Neuronal stem cell (in vitro differentiated cells): Measurements from ENCODE around the gene AGFG2.
"Not testable (repeated sequence)": the region's sequence is repeated elsewhere in the genome, so short reads cannot be mapped to it uniquely, and the experiment has no call there.

ENCODE experiments used
- DNase-seq: peaks from one replicate; pipeline ENCODE4 v3.0.0-alpha.2; 2013; ENCODE audit warnings: low spot score
- H2AFZ ChIP-seq: one replicate; pipeline ENCODE4 v1.6.1; 2013; ENCODE audit warnings: mild to moderate bottlenecking, low read length, inconsistent platforms
- H2AK5ac ChIP-seq: 2 replicates; pipeline ENCODE4 v1.6.1; 2013; ENCODE audit warnings: low read depth, mild to moderate bottlenecking, inconsistent platforms, low read length, moderate library complexity, mixed read lengths
- H2BK120ac ChIP-seq: 2 replicates; pipeline ENCODE4 v1.6.1; 2013; ENCODE audit warnings: low read depth, mild to moderate bottlenecking, inconsistent platforms, low read length, moderate library complexity, mixed read lengths
- H2BK12ac ChIP-seq: one replicate; pipeline ENCODE4 v1.6.1; 2013; ENCODE audit warnings: low read length, inconsistent platforms
- H2BK15ac ChIP-seq: 2 replicates; pipeline ENCODE4 v1.6.1; 2013; ENCODE audit warnings: mild to moderate bottlenecking, low read length, inconsistent platforms, mixed read lengths
- H2BK5ac ChIP-seq: one replicate; pipeline ENCODE4 v1.6.1; 2013; ENCODE audit warnings: inconsistent platforms, mild to moderate bottlenecking, low read length, moderate library complexity
- H3K14ac ChIP-seq: one replicate; pipeline ENCODE4 v1.6.1; 2013; ENCODE audit warnings: low read length, inconsistent platforms
- H3K18ac ChIP-seq: 2 replicates; pipeline ENCODE4 v1.6.1; 2013; ENCODE audit warnings: low read length, inconsistent platforms
- H3K23ac ChIP-seq: 2 replicates; pipeline ENCODE4 v1.6.1; 2013; ENCODE audit warnings: low read depth, mild to moderate bottlenecking, mixed read lengths, low read length, inconsistent platforms; ENCODE audit not compliant: poor library complexity
- H3K27ac ChIP-seq: replicated peaks from 3 replicates; pipeline ENCODE4 v1.5.1; 2013; ENCODE audit warnings: low read length, inconsistent platforms
- H3K27me3 ChIP-seq, 3 experiments: 2 replicates each; pipeline ENCODE4 v1.6.1; 2013; ENCODE audit warnings: low read length in 3 of 3, mild to moderate bottlenecking in 2 of 3, inconsistent platforms in 1 of 3, low read depth in 1 of 3, mixed read lengths in 1 of 3, moderate library complexity in 1 of 3; ENCODE audit not compliant: control insufficient read depth in 3 of 3, insufficient read depth in 3 of 3
- H3K36me3 ChIP-seq, 2 donors: replicated peaks in 1 of 2; 2 replicates each; pipeline ENCODE4 v1.6.1; 2013; ENCODE audit warnings: low read length in 2 of 2; ENCODE audit not compliant: control insufficient read depth in 2 of 2, insufficient read depth in 2 of 2
- H3K4ac ChIP-seq: 2 replicates; pipeline ENCODE4 v1.6.1; 2013; ENCODE audit warnings: inconsistent platforms, mild to moderate bottlenecking, low read length, moderate library complexity
- H3K4me1 ChIP-seq, 2 donors: 1 replicate in 1 of 2; 2 replicates in 1 of 2; pipeline ENCODE4 v1.6.1; 2013; ENCODE audit warnings: low read length in 2 of 2, low read depth in 1 of 2; ENCODE audit not compliant: control insufficient read depth in 2 of 2, insufficient read depth in 1 of 2
- H3K4me2 ChIP-seq: one replicate; pipeline ENCODE4 v1.6.1; 2013; ENCODE audit warnings: mild to moderate bottlenecking, low read length, inconsistent platforms; ENCODE audit not compliant: insufficient read depth, poor library complexity, severe bottlenecking
- H3K4me3 ChIP-seq, 2 donors: 2 replicates each; pipeline ENCODE4 v1.5.1; 2013; ENCODE audit warnings: low read length in 2 of 2, mild to moderate bottlenecking in 2 of 2, inconsistent platforms in 1 of 2, moderate library complexity in 1 of 2
- H3K79me1 ChIP-seq: one replicate; pipeline ENCODE4 v1.6.1; 2013; ENCODE audit warnings: low read depth, mild to moderate bottlenecking, inconsistent platforms, low read length, moderate library complexity
- H3K9ac ChIP-seq: one replicate; pipeline ENCODE4 v1.6.1; 2013; ENCODE audit warnings: mild to moderate bottlenecking, low read depth, low read length, inconsistent platforms; ENCODE audit not compliant: poor library complexity
- H3K9me3 ChIP-seq, 2 donors: replicated peaks in 1 of 2; 2 replicates each; pipeline versions ENCODE3 to v1.6.1; 2013; ENCODE audit warnings: low read length in 2 of 2, mild to moderate bottlenecking in 2 of 2, inconsistent platforms in 1 of 2, low read depth in 1 of 2, mixed read lengths in 1 of 2, moderate library complexity in 1 of 2; ENCODE audit not compliant: control insufficient read depth in 2 of 2, insufficient read depth in 1 of 2
- H4K8ac ChIP-seq: one replicate; pipeline ENCODE4 v1.6.1; 2013; ENCODE audit warnings: low read depth, mild to moderate bottlenecking, inconsistent platforms, low read length, moderate library complexity
- H4K91ac ChIP-seq: one replicate; pipeline ENCODE4 v1.6.1; 2013; ENCODE audit warnings: low read length, low read depth, mild to moderate bottlenecking, inconsistent platforms; ENCODE audit not compliant: poor library complexity
- WGBS, 2 donors: extraction: QIAGEN DNeasy Blood & Tissue Kit; methylation state at CpG; one replicate each; pipeline ENCODE4 v1.1.7; 2013; ENCODE audit warnings: missing lambda C conversion rate in 2 of 2, mixed read lengths in 1 of 2; ENCODE audit not compliant: insufficient read length in 2 of 2, insufficient replicate concordance in 1 of 2; ENCODE audit errors: extremely low coverage in 2 of 2; 5-methylcytosine and 5-hydroxymethylcytosine counted together

AGFG2 gene

GRCh38 chr7:100504031-100504430, 35.0 kb upstream of the AGFG2 start:
- H3K14ac ChIP-seq, H2AK5ac ChIP-seq, H3K27me3 ChIP-seq, H3K18ac ChIP-seq, H3K9ac ChIP-seq, H2BK120ac ChIP-seq, H3K36me3 ChIP-seq, H3K4me1 ChIP-seq, H3K23ac ChIP-seq, DNase-seq, H2BK12ac ChIP-seq, H3K4ac ChIP-seq, H4K8ac ChIP-seq, H3K4me3 ChIP-seq, H4K91ac ChIP-seq, H2BK5ac ChIP-seq, H3K4me2 ChIP-seq, H3K9me3 ChIP-seq, H3K27ac ChIP-seq, H2AFZ ChIP-seq, H3K79me1 ChIP-seq, H2BK15ac ChIP-seq: not testable (repeated sequence)
- no CpG with 5 or more reads among the region's 3 CpGs for WGBS, 2 donors

- Histone ChIP-seq H3K36me3 (no peaks in the 10 kb centered on the region), H2AK5ac (no peak overlapping the region), H4K91ac (no peak overlapping the region), H2BK12ac (no peak overlapping the region), H3K9ac (no peak overlapping the region), H3K27me3 (no peaks in the 10 kb centered on the region), H2BK15ac (no peak overlapping the region), H3K4me1 (peaks cover 0 to 3% of the 10 kb centered on the region in 2 donors), H3K23ac (no peak overlapping the region), H4K8ac (no peak overlapping the region), H3K27ac (no peak overlapping the region), H3K4me2 (no peak overlapping the region), H3K14ac (no peak overlapping the region), H3K4me3 (no peak overlapping the region), H3K18ac (no peak overlapping the region), H2AFZ (peak overlapping the region; percentile 46), H3K9me3 (no peaks in the 10 kb centered on the region), H2BK120ac (no peak overlapping the region), H3K4ac (no peak overlapping the region), H2BK5ac (no peak overlapping the region), H3K79me1 (no peaks in the 10 kb centered on the region)
- DNase-seq: no peak
- no CpG with 5 or more reads among the region's 9 CpGs for WGBS, 2 donors
Observed at GRCh38 chr7:100504887-100505611, 34.0 kb upstream of the AGFG2 start.

DNA sequence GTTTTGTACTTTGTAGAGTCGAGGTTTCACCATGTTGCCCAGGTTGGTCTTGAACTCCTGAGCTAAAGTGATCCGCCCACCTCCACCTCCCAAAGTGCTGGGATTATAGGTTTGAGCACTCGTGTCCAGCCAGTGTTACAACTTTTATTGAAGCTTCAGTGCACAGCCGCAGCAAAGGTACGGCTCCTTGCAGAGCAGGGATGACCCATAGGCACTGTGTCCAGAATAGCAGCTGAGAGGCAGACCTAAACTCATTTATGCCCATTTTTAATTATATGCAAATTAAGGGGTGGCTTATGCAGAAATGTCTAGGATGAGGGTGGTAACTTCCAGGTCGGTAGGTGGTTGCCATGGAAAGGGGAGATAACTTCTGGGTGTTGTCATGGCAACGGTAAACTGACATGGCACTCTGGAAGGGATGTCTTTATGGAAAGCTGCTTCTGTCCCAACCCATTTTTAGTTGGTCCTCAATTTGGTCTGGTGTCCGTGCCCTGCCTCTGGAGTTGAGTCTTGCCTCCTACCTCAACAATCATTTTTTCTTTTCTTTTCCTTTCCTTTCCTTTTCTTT, 32.6 kb upstream of the AGFG2 start:
- Histone ChIP-seq H3K14ac (no peak overlapping the region), H2AFZ (no peak overlapping the region), H4K91ac (no peak overlapping the region), H3K4me2 (no peak overlapping the region), H2AK5ac (no peak overlapping the region), H3K79me1 (no peaks in the 10 kb centered on the region), H3K9me3 (no peaks in the 10 kb centered on the region), H2BK12ac (no peak overlapping the region), H3K36me3 (no peaks in the 10 kb centered on the region), H2BK120ac (no peak overlapping the region), H2BK15ac (no peak overlapping the region), H4K8ac (no peak overlapping the region), H3K23ac (no peak overlapping the region), H3K4me3 (no peak overlapping the region), H3K27ac (no peak overlapping the region), H2BK5ac (no peak overlapping the region), H3K9ac (no peak overlapping the region), H3K4me1 (peaks cover 0 to 3% of the 10 kb centered on the region in 2 donors), H3K4ac (no peak overlapping the region), H3K27me3 (no peaks in the 10 kb centered on the region), H3K18ac (no peak overlapping the region)
- no CpG with 5 or more reads among the region's 8 CpGs for WGBS, 2 donors
- no peak for DNase-seq

- DNase-seq: no peak
- H2BK15ac ChIP-seq: no peak overlapping the region
- no peaks in the 10 kb centered on the region for H3K79me1 ChIP-seq
- no peak overlapping the region for H2BK12ac ChIP-seq
- no peak overlapping the region for H3K27ac ChIP-seq
- H3K18ac ChIP-seq: no peak overlapping the region
- H3K27me3 ChIP-seq: no peaks in the 10 kb centered on the region
- no peaks in the 10 kb centered on the region for H3K9me3 ChIP-seq
- no peak overlapping the region for H2BK5ac ChIP-seq
- no peak overlapping the region for H2BK120ac ChIP-seq
- no peak overlapping the region for H3K14ac ChIP-seq
- H3K9ac ChIP-seq: no peak overlapping the region
- no peak overlapping the region for H3K4me3 ChIP-seq
- H2AK5ac ChIP-seq: no peak overlapping the region
- no peak overlapping the region for H4K8ac ChIP-seq
- WGBS, 2 donors: no CpG with 5 or more reads among the region's 15 CpGs
- H3K4me1 ChIP-seq: peaks cover 0 to 3% of the 10 kb centered on the region in 2 donors
- no peak overlapping the region for H4K91ac ChIP-seq
- H3K23ac ChIP-seq: no peak overlapping the region
- H3K4me2 ChIP-seq: no peak overlapping the region
- H3K4ac ChIP-seq: no peak overlapping the region
- H2AFZ ChIP-seq: peak overlapping the region; percentile 37
- H3K36me3 ChIP-seq: no peaks in the 10 kb centered on the region
Observed at GRCh38 chr7:100509231-100509630, 29.8 kb upstream of the AGFG2 start.
